GM20000 (cell line): ENCODE results near the gene PPP1R16B.

ENCODE experiments used
- DNase-seq: peaks from one replicate; pipeline ENCODE4 v3.0.0; 2012; ENCODE audit warnings: low spot score
- CTCF ChIP-seq: IDR thresholded peaks from 2 replicates; pipeline ENCODE4 v1.5.1; 2012; ENCODE audit warnings: mild to moderate bottlenecking, control low read depth; ENCODE audit errors: extremely low read depth, missing control alignments

Gene PPP1R16B

GRCh38 chr20:38961530-38962043, 156.1 kb downstream of the PPP1R16B start:
- no peak for DNase-seq
- no peak for TF ChIP-seq CTCF

GRCh38 chr20:38962044-38962927, 156.8 kb downstream of the PPP1R16B start, which contains the start of gene DHX35:
Gene DHX35, plus strand, starts transcription at chr20:38962344. Its CDS starts 24 bp downstream, at chr20:38962368.
- TF ChIP-seq CTCF = peak; percentile 34

GRCh38 chr20:38962928-38963401, 157.5 kb downstream of the PPP1R16B start:
- DNase-seq = no peak

More at GRCh38 chr20:38962044-38962927, 156.8 kb downstream of the PPP1R16B start, which contains the start of gene DHX35:
- peak; percentile 99 for DNase-seq

GRCh38 chr20:38963745-38964144, 158.2 kb downstream of the PPP1R16B start:
- DNase-seq = no peak
- TF ChIP-seq CTCF = no peak

More at GRCh38 chr20:38962928-38963401, 157.5 kb downstream of the PPP1R16B start:
- no peak for TF ChIP-seq CTCF

- no peak for DNase-seq
- TF ChIP-seq CTCF = no peak
Observed at GRCh38 chr20:38965264-38965663, 159.8 kb downstream of the PPP1R16B start.

- no peak for DNase-seq
- no peak for TF ChIP-seq CTCF
Observed at GRCh38 chr20:38968090-38968489, 162.6 kb downstream of the PPP1R16B start.

- no peak for TF ChIP-seq CTCF
- no peak for DNase-seq
Observed at GRCh38 chr20:38969708-38970107, 164.2 kb downstream of the PPP1R16B start.
